ENCODE measurements around the gene CRTC1.

CRTC1 gene

GRCh38 chr19:18782559-18783225 lies 99.2 kb downstream of the CRTC1 start:
- ATAC-seq: no peak
- TF ChIP-seq, protein P1, sequence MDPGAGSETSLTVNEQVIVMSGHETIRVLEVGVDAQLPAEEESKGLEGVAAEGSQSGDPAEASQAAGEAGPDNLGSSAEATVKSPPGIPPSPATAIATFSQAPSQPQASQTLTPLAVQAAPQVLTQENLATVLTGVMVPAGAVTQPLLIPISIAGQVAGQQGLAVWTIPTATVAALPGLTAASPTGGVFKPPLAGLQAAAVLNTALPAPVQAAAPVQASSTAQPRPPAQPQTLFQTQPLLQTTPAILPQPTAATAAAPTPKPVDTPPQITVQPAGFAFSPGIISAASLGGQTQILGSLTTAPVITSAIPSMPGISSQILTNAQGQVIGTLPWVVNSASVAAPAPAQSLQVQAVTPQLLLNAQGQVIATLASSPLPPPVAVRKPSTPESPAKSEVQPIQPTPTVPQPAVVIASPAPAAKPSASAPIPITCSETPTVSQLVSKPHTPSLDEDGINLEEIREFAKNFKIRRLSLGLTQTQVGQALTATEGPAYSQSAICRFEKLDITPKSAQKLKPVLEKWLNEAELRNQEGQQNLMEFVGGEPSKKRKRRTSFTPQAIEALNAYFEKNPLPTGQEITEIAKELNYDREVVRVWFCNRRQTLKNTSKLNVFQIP (CRISPR knock-in tag; IDR thresholded peaks at IDR 0.05; ENCODE audit: borderline replicate concordance, low read depth): no peak
- no peak for TF ChIP-seq TSHZ2 (CRISPR knock-in tag; IDR thresholded peaks at IDR 0.05)
- no peak for TF ChIP-seq PPARA (CRISPR knock-in tag; IDR thresholded peaks at IDR 0.05; ENCODE audit: borderline replicate concordance)
- TF ChIP-seq PATZ1 (CRISPR knock-in tag; IDR thresholded peaks at IDR 0.05; ENCODE audit: borderline replicate concordance): no peak
- no peak for TF ChIP-seq RARB (CRISPR knock-in tag; IDR thresholded peaks at IDR 0.05)
- no peak for TF ChIP-seq ZNF565 (CRISPR knock-in tag; conservative IDR thresholded peaks at IDR 0.05; ENCODE audit: low read depth)
- no peak for TF ChIP-seq ZFP3 (CRISPR knock-in tag; IDR thresholded peaks at IDR 0.05)
- TF ChIP-seq GLIS3 (CRISPR knock-in tag; IDR thresholded peaks at IDR 0.05): no peak
- no peak for TF ChIP-seq ZNF8 (CRISPR knock-in tag; IDR thresholded peaks at IDR 0.05)
- TF ChIP-seq ZFP30 (CRISPR knock-in tag; IDR thresholded peaks at IDR 0.05): no peak
- TF ChIP-seq SNAI2 (CRISPR knock-in tag; IDR thresholded peaks at IDR 0.05): no peak
- no peak for TF ChIP-seq ARNTL (CRISPR knock-in tag; IDR thresholded peaks at IDR 0.05; ENCODE audit: borderline replicate concordance, low read depth)
- no peak for TF ChIP-seq ISL1 (CRISPR knock-in tag; IDR thresholded peaks at IDR 0.05)
- TF ChIP-seq CSDC2 (CRISPR knock-in tag; IDR thresholded peaks at IDR 0.05): no peak
- TF ChIP-seq ZNF70 (CRISPR knock-in tag; IDR thresholded peaks at IDR 0.05): no peak
- no peak for TF ChIP-seq BACH2 (CRISPR knock-in tag; IDR thresholded peaks at IDR 0.05; ENCODE audit: borderline replicate concordance)
- no peak for TF ChIP-seq ZC3H10 (CRISPR knock-in tag; IDR thresholded peaks at IDR 0.05)
- TF ChIP-seq TOX (CRISPR knock-in tag; IDR thresholded peaks at IDR 0.05; ENCODE audit: borderline replicate concordance): no peak

- ATAC-seq: no peak
- TF ChIP-seq TSHZ2 (CRISPR knock-in tag; IDR thresholded peaks at IDR 0.05) (no peak), GLIS3 (CRISPR knock-in tag; IDR thresholded peaks at IDR 0.05) (no peak)
These were observed 100.7 kb downstream of the CRTC1 start for GRCh38 chr19:18783958-18784785.

DNA sequence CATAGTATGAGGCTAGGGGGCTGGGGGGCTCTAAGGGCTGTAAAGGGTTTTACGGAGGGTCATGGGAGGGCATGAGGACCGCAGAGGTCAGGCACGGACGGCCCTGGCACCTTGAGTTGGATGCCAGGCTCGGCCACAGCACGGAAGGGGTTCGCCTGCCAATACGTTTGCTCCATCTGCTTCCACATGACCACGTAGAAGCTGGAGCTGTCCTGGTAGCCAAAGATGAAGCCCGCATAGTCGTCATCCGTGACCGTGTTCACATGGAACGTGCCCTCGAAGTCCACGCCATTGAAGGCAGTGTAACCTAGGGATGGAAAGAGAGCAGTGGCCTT lies 101.3 kb downstream of the CRTC1 start:
- no peak for ATAC-seq
- TF ChIP-seq ZNF70 (CRISPR knock-in tag; IDR thresholded peaks at IDR 0.05) (no peak), BACH2 (CRISPR knock-in tag; IDR thresholded peaks at IDR 0.05; ENCODE audit: borderline replicate concordance) (no peak), ZNF565 (CRISPR knock-in tag; conservative IDR thresholded peaks at IDR 0.05; ENCODE audit: low read depth) (no peak), ESRRG (CRISPR knock-in tag; IDR thresholded peaks at IDR 0.05) (no peak), ARNTL (CRISPR knock-in tag; IDR thresholded peaks at IDR 0.05; ENCODE audit: borderline replicate concordance, low read depth) (no peak), TOX (CRISPR knock-in tag; IDR thresholded peaks at IDR 0.05; ENCODE audit: borderline replicate concordance) (no peak), TCF4 (CRISPR knock-in tag; IDR thresholded peaks at IDR 0.05; ENCODE audit: borderline replicate concordance) (no peak), RARB (CRISPR knock-in tag; IDR thresholded peaks at IDR 0.05) (no peak), ZC3H10 (CRISPR knock-in tag; IDR thresholded peaks at IDR 0.05) (no peak), ZNF8 (CRISPR knock-in tag; IDR thresholded peaks at IDR 0.05) (no peak), ZFP3 (CRISPR knock-in tag; IDR thresholded peaks at IDR 0.05) (no peak), OSR1 (CRISPR knock-in tag; IDR thresholded peaks at IDR 0.05) (no peak), SNAI2 (CRISPR knock-in tag; IDR thresholded peaks at IDR 0.05) (no peak), CREB5 (CRISPR knock-in tag; IDR thresholded peaks at IDR 0.05; ENCODE audit: low read depth) (no peak), GLIS3 (CRISPR knock-in tag; IDR thresholded peaks at IDR 0.05) (no peak), CSDC2 (CRISPR knock-in tag; IDR thresholded peaks at IDR 0.05) (no peak)
- TF ChIP-seq, protein P1 (CRISPR knock-in tag; IDR thresholded peaks at IDR 0.05; ENCODE audit: borderline replicate concordance, low read depth): no peak

Data from SK-N-SH treated with all-trans-retinoic acid at 6 μM for 48 hours (cell line).